GM19193 (cell line): ENCODE data around the gene PAGE2B.

Experiments
- POLR2A ChIP-seq: IDR thresholded peaks from 4 replicates; pipeline ENCODE4 v1.6.1; 2011; ENCODE audit not compliant: insufficient read depth, insufficient read length; ENCODE audit errors: extremely low read depth

Gene PAGE2B

DNA sequence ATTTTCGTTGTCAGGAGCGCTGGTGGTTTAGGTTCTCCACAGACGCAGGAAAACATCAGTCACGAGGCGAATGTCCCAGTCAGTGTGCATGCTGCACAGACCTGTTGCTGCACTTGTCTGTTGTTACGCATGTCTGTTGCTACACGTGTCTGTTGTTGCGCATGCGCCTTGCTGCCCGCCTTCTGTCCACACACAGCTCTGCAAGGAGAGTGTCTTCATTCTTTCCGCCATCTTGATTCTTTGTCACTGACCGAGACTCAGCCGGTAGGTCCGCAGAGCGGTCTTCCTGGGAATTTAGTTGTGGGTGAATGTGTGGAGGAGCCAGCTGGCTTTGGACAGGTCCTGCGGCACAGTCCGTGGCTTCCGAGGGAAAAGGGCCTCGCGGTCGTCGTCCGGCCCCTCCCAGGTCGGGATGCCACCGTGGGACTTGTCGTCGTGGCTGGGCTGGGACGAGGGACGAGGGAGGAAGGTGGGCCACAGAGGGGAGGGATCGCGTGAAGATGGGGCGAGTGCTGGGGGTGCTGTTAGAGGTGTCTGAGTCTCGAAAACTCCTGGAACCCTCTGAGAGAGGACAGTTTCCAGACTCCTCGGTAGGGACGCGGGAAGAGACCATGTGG lies at the start of gene PAGE2B:
Gene PAGE2B (plus strand): TSS at position 180 of the 617 bp plus-strand sequence. CDS start 1,012 bp downstream, outside the sequence.
- no peak for TF ChIP-seq POLR2A

GRCh38 chrX:55026143-55026542 lies 48.7 kb upstream of the PAGE2B start:
- TF ChIP-seq POLR2A = no peak

GRCh38 chrX:55026840-55027239 lies 48.0 kb upstream of the PAGE2B start:
- no peak for TF ChIP-seq POLR2A

DNA sequence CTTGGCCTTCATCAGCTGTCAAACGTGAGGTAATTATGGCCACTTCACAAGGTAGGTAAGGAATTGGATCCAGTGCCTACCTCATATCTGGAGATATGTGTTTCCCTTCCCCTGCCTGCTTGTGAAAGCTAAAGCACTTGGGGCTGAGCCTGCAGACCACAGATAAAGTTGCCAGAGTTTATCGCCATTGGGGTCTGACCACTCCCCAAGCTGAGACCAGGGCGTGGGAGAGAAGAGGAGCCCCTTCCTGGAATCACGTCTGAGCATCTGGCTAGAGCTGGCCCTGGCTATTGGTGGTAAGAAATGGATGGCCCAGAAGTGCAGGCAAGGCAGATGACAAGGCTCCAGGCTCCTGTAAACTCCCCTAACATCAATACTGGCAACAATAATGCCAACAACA lies 46.8 kb upstream of the PAGE2B start:
- TF ChIP-seq POLR2A = no peak

- no peak for TF ChIP-seq POLR2A
These were observed 46.2 kb upstream of the PAGE2B start for GRCh38 chrX:55028611-55029010.

DNA sequence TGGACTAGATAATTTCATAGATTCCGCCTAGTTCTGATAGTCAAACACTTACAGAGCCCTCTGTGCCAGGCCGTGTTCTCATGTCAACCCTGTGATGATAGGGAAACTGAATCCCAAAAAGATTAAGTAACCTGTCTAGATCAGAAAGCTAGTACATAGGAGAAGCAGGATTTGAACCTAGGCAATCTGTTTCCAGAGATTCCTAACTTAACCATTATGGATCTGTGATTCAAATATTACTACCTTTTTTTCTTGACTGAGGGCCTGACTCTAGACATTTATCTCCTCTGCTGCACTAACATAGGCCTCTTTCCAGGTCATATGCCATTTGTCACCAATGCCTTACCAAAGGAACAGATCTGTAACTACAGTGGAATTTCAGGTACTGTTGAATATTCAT lies 45.5 kb upstream of the PAGE2B start:
- TF ChIP-seq POLR2A = no peak

DNA sequence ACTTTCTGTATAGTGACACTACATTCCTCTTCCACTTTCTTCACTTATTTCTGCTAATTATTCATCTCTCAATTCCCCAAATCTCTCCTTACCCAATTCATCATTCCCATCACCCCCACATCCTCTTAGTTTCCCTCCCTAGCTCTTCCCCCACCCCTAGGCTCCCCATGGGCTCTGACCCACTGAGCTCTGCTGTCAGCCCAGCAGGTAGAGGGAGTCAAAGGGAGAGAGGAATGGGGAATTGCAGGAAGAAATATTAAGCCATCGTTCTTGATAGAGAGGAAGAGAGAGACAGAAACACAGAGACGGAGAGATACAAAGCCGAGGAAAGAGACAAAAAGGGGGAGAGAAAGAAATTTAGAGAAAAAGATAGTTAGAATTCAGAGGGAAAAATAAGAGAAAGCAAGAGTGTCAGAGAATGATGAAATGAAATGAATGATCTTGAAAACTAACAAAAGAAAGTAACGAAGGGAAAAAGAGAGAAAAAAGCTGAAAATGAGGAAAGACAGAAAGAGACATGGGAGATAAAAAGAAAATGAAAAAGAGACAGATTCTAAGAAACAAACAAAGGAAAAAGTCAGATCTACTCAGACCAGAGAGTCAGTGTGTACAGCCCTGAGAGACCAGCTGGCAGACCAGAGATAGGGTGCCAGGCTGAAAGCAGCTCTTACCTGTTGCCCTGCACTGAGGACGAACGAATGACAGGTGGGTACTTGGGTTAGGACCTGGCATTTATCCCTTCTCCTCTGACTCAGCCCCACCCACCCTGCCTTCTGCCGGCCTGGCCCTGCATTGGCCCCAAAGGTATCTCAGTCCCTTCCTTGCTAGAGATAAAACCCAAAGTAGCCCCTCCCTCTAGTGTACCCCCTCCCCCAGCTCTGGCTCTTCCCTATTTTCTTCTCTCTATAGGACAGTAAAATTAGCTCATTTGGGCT lies 44.3 kb upstream of the PAGE2B start, which contains the start of gene ALAS2:
Gene ALAS2 (minus strand): TSS at position 707 of the 935 bp plus-strand sequence. CDS start 4,977 bp downstream, outside the sequence.
- TF ChIP-seq POLR2A = no peak

GRCh38 chrX:55033429-55033828 lies 41.4 kb upstream of the PAGE2B start:
- no peak for TF ChIP-seq POLR2A

DNA sequence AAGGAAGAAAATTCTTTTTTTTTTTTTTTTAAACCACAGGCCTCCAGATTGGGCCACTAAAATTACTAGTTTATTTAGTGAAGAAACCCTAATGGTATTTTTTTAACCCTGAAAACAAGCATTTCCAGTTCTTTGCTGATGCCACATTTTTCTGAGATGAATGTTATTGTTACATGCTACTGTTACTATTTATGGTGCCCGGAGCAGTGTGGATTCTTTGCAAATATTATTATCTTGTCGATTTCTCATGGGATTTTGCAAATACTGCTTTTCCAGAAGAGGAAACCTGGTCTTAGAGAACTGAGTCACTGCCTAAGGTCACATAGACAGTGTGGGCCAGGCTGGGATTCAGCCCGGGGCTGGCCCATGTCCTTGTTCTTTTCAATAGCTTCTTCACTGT lies 35.4 kb upstream of the PAGE2B start:
- TF ChIP-seq POLR2A = no peak

DNA sequence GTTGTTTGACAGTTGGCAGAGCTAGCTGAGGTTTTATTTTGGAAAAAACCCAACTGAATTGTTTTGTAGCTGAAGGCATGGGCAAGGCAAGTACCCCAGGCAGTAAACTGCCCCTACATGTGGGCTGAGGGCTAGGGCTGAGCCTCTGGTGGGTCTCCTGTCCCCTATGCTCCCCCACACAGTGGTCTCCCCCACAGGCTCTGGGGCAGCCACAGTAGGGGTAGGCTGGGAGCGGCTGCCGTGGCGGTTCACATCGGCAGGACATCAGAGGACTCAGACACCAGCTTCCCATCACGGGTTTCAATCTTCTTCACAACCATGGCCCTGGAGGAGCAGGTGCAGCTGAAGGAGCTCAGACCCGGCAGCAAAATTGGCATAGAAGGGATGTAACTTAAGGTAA lies 33.3 kb upstream of the PAGE2B start:
- no peak for TF ChIP-seq POLR2A

DNA sequence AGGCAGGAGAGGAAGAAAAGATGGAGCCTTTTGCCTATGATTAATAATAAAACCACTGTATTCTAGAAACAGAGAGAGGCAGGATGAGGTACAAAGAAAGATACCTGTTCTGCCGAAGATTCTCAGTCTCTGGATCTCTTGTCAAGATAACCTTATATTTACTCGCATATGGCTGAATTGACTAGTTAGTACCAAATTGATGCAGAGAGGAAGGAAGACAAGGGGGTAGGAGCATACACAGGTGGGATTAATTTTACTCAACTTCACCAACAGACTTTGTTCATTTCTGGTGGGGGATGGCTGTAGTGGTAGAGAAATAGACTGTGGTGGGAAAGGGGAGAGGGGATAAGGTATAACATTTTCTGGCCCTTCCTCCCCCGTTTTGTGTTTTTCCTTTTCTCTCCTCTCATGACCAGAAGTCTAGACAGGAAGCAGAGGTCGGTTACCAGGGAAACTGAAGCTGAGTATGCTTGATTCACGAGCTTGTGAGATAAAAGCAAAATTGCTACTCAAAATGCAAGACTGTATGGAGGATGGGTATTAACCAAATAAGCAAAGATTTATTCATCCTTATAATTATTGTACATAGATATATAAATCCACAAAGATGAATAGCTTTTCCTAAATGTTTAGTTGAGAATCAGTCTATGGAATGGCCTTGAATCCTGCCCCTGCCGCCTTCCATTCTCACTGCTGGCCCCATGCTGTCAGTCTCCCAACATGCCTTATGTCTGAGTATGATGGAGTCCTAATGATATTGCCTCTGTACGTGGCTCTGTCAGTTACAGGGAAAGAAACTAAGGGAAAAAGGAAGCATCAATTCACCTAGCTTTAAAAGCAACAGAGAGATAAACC lies 17.8 kb upstream of the PAGE2B start:
- TF ChIP-seq POLR2A = no peak

DNA sequence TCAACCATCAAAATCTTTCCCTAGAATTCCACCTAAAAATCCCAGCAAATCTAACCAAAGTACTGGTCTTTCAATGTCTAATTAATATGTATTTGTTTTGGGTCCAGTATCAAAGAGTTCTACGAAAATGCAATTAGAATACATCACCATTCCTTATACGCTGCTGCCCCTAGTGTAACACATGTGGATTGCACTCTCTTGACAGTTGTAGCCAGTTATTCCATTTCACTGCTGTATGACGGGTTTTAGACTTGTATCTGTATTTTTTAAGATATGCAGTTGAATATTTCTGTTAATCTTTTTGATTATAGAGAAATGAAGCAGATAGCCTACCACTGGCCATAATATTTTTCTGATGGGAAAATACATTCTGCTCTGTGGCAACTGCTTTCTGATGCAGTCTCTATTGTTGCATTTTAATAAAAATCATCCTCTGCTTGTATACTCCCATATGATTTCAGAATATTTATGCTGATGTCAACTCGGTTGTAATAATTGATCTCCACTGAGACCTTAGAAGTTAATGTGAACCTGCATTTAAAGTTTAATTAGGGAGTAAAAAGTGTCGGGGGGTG lies 17.1 kb upstream of the PAGE2B start:
- no peak for TF ChIP-seq POLR2A

DNA sequence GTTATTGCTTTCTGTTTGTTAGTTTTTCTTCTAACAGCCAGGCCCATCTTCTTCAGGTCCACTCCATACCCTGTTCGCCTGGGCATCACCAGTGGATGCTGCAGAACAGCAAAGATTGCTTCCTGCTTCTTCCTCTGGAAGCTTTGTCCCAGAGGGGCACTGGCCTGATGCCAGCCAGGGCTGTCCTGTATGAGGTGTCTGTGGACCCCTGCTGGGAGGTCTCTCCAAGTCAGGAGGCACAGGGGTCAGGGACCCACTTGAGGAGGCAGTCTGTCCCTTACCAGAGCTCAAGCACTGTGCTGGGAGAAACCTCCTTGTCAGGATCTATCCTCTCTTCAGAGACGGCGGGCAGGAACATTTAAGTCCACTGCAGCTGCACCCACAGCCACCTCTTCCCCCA lies 2.5 kb upstream of the PAGE2B start:
- no peak for TF ChIP-seq POLR2A

DNA sequence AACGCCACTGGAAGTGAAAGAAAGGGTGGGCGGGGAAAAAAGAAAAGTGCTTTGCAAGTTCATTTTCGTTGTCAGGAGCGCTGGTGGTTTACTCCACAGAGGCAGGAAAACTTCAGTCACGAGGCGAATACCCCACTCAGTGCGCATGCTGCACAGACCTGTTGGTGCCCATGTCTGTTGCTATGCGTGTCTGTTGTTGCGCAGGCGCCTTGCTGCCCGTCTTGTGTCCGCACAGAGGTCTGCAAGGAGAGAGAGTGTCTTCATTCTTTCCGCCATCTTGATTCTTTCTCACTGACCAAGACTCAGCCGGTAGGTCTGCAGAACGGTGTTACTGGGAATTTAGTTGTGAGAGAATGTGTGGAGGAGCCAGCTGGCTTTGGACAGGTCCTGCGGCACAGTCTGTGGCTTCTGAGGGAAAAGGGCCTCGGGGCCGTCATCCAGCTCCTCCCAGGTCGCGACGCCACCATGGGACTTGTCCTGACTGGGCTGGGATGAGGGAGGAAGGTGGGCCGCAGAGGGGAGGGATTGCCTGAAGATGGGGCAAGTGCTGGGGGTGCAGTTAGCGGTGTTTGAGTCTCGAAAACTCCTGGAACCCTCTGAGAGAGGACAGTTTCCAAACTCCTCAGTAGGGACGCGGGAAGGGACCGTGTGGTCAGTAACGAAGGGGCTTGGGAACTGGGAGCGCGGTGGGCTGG lies 14.1 kb downstream of the PAGE2B start, which contains the start of gene PAGE2:
Gene PAGE2 (plus strand): TSS at position 224 of the 695 bp plus-strand sequence. CDS start 1,003 bp downstream, outside the sequence.
- TF ChIP-seq POLR2A = no peak

- TF ChIP-seq POLR2A = no peak
These were observed 23.9 kb downstream of the PAGE2B start for GRCh38 chrX:55098691-55099090.

DNA sequence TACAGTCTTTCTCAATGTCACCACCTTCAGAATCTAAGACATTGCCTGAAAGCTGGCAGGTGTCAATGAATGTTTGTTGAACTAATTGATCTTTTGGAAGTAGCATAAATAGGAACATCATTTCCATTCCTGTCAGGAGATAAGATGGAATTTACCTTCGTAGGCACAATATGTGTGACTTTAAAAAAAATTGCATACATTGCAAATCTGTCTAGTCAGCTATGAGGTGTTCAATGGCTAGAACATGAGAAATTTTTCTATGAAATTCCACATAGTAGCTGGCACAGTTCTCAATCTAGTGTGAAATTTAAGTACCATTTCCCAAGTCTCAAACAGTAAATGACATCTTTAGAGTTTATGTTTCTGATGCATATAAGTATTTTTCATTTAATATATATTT lies 24.3 kb downstream of the PAGE2B start:
- no peak for TF ChIP-seq POLR2A
